DOHH2 (cell line): ENCODE results near the gene PRKN.

ENCODE experiments used
- H3F3A ChIP-seq: fragments of 200-600 bp; sonication (generic), shearing (Covaris generic); 2 replicates; pipeline ENCODE4 v1.6.0; 2016; ENCODE audit warnings: antibody characterized with exemption, mild to moderate bottlenecking; ENCODE audit not compliant: control insufficient read depth, insufficient read depth
- H3K27ac ChIP-seq: fragments of 200-600 bp; sonication (generic); 2 replicates; pipeline ENCODE4 v1.5.1; 2014; ENCODE audit warnings: low read depth, mild to moderate bottlenecking, low read length, moderate library complexity
- H3K27me3 ChIP-seq: fragments of 200-600 bp; sonication (generic); 2 replicates; pipeline ENCODE4 v1.6.1; 2014; ENCODE audit warnings: mild to moderate bottlenecking, low read length, mixed read lengths; ENCODE audit not compliant: control insufficient read depth
- H3K36me3 ChIP-seq: fragments of 200-600 bp; sonication (generic); 2 replicates; pipeline ENCODE4 v1.6.1; 2014; ENCODE audit warnings: mild to moderate bottlenecking, low read length, moderate library complexity, mixed read lengths; ENCODE audit not compliant: control insufficient read depth
- H3K4me1 ChIP-seq: fragments of 200-600 bp; sonication (generic); 2 replicates; pipeline ENCODE4 v1.6.1; 2014; ENCODE audit warnings: mild to moderate bottlenecking, low read length, mixed read lengths; ENCODE audit not compliant: control insufficient read depth
- H3K4me2 ChIP-seq: fragments of 200-600 bp; sonication (generic); 2 replicates; pipeline ENCODE4 v1.6.0; 2014; ENCODE audit warnings: mild to moderate bottlenecking, low read length, moderate library complexity
- H3K4me3 ChIP-seq: fragments of 200-600 bp; sonication (generic); 2 replicates; pipeline ENCODE4 v1.5.1; 2014; ENCODE audit warnings: mild to moderate bottlenecking, low read length, mixed read lengths
- H3K79me2 ChIP-seq: fragments of 200-600 bp; sonication (generic); 2 replicates; pipeline ENCODE4 v1.6.1; 2014; ENCODE audit warnings: mild to moderate bottlenecking, low read length, mixed read lengths; ENCODE audit not compliant: control insufficient read depth
- H3K9me2 ChIP-seq: fragments of 200-600 bp; sonication (generic); replicated peaks from 2 replicates; pipeline ENCODE4 v1.6.1; 2014; ENCODE audit warnings: mild to moderate bottlenecking, low read length, mixed read lengths; ENCODE audit not compliant: control insufficient read depth
- H3K9me3 ChIP-seq: fragments of 200-600 bp; sonication (generic); 2 replicates; pipeline ENCODE4 v1.6.1; 2014; ENCODE audit warnings: antibody characterized with exemption, low read length, mixed read lengths; ENCODE audit not compliant: control insufficient read depth, insufficient read depth
- H4K20me1 ChIP-seq: fragments of 200-600 bp; sonication (generic); 2 replicates; pipeline ENCODE4 v1.6.0; 2014; ENCODE audit warnings: low read depth, mild to moderate bottlenecking, antibody characterized with exemption, low read length, moderate library complexity; ENCODE audit not compliant: control insufficient read depth, insufficient read depth
- CTCF ChIP-seq: fragments of 200-600 bp; sonication (generic); IDR thresholded peaks from one replicate; pipeline ENCODE4 v1.5.1; 2014; ENCODE audit warnings: antibody characterized with exemption, mild to moderate bottlenecking, low read depth, low read length; ENCODE audit not compliant: poor library complexity, severe bottlenecking
- EZH2phosphoT487 ChIP-seq: fragments of 200-600 bp; sonication (generic); IDR thresholded peaks from 2 replicates; pipeline ENCODE4 v1.6.1; 2017; ENCODE audit warnings: borderline replicate concordance, mild to moderate bottlenecking, antibody characterized with exemption, low read length, moderate library complexity, mixed read lengths

PRKN gene

DNA sequence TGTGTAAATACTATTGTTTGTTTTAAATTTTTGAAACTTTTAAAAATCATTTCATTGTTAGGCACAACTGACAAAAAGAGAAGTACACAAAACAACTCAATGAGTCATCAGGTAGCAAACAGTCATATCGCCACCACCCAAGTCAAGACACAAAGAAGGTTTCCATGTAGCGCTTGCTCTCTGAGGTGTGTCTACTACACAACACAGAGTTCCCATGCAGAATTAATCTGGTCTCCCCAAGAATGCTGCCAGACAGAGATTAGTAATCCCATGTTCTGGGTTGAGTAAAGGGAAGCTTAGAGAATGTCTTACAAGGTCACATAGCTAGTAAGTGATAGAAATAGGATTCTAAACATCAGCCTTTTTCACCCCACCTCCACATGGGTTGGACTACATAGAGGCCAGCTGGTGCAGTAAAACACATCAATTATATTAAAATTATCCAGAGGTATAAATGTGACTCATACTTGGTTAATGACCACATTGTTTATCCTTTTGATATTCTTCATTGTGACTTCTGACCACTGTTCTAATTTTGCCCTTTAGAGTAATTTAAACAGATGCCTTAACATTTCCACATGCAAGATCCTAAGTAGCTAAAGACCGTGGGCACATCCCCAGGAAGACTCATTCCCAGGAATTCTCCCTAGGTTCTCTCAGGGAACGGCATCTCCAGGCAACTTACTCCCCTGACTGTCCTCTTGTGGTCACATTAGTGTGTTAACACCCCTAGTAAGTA, 413.5 kb downstream of the PRKN start:
- TF ChIP-seq CTCF (no peak), EZH2phosphoT487 (no peak)
- no peaks in the 10 kb centered on the region for H4K20me1 ChIP-seq
- H3K4me2 ChIP-seq = no peak overlapping the region
- no peaks in the 10 kb centered on the region for H3K27me3 ChIP-seq
- H3K27ac ChIP-seq = no peak overlapping the region
- H3K36me3 ChIP-seq = no peaks in the 10 kb centered on the region
- H3K9me3 ChIP-seq = no peaks in the 10 kb centered on the region
- no peak overlapping the region for H3K4me3 ChIP-seq
- no peaks in the 10 kb centered on the region for H3F3A ChIP-seq
- H3K4me1 ChIP-seq = no peaks in the 10 kb centered on the region
- no peaks in the 10 kb centered on the region for H3K79me2 ChIP-seq
- no peaks in the 10 kb centered on the region for H3K9me2 ChIP-seq

DNA sequence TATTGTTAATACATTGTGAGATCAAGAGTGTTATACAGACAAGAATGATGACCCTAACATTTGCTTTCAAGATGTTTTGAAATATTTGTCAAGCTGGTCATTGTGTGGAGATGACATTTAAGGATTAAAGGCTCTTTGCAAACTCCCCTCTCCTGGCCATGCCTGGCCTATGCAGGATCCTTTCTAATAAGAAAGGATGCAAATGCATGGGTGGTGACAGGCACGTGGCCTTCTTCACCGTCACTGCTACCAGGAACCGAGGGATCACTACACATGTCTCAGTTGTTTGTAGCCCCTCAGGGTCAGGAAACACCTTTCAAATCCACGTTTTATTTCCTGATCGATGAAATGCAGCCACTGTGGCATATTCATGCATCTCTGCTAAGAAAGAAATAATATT, 419.7 kb downstream of the PRKN start:
- Histone ChIP-seq H3K79me2 (no peaks in the 10 kb centered on the region), H3K9me3 (no peaks in the 10 kb centered on the region), H3K4me1 (no peaks in the 10 kb centered on the region), H3K4me3 (no peak overlapping the region), H4K20me1 (no peaks in the 10 kb centered on the region), H3K27me3 (no peaks in the 10 kb centered on the region), H3K36me3 (no peaks in the 10 kb centered on the region), H3K27ac (no peak overlapping the region), H3F3A (no peaks in the 10 kb centered on the region), H3K4me2 (no peak overlapping the region), H3K9me2 (no peaks in the 10 kb centered on the region)
- TF ChIP-seq CTCF = no peak
- TF ChIP-seq EZH2phosphoT487 = no peak

GRCh38 chr6:162306616-162307015, 420.9 kb downstream of the PRKN start:
- Histone ChIP-seq H3K27ac (no peak overlapping the region), H3K4me2 (no peak overlapping the region), H3K79me2 (no peaks in the 10 kb centered on the region), H3K4me3 (no peak overlapping the region), H3K36me3 (no peaks in the 10 kb centered on the region), H4K20me1 (no peaks in the 10 kb centered on the region), H3F3A (no peaks in the 10 kb centered on the region), H3K9me2 (no peaks in the 10 kb centered on the region), H3K9me3 (no peaks in the 10 kb centered on the region), H3K4me1 (no peaks in the 10 kb centered on the region), H3K27me3 (no peaks in the 10 kb centered on the region)
- no peak for TF ChIP-seq EZH2phosphoT487
- no peak for TF ChIP-seq CTCF
